Astrocyte (in vitro differentiated cells and primary cell): Measurements from ENCODE around the gene GGNBP2. TPM values are rescaled to one million over a fixed set of nuclear protein-coding genes. Genes with fewer than 3 reads are reported as not detected.

Experiments
- DNase-seq: peaks from one replicate; pipeline ENCODE4 v3.0.0-alpha.2; 2010; ENCODE audit warnings: low read depth
- FAIRE-seq: peaks from 2 replicates; lab custom pipeline; 2011; peaks lifted over from hg19 to GRCh38; lab: Jason Lieb, UNC
- H2AFZ ChIP-seq: 2 replicates; pipeline ENCODE4 v1.6.0; 2012; ENCODE audit warnings: low read depth, low read length, inconsistent platforms
- H3K27ac ChIP-seq: 2 replicates; pipeline ENCODE4 v1.5.1; 2011; ENCODE audit warnings: low read depth, low read length, inconsistent platforms
- H3K27me3 ChIP-seq: 2 replicates; pipeline ENCODE4 v1.6.0; 2011; ENCODE audit warnings: low read length, inconsistent platforms; ENCODE audit not compliant: insufficient read depth
- H3K36me3 ChIP-seq: 2 replicates; pipeline ENCODE4 v1.5.1; 2011; ENCODE audit warnings: low read length, inconsistent platforms; ENCODE audit not compliant: insufficient read depth
- H3K4me1 ChIP-seq: 2 replicates; pipeline ENCODE4 v1.5.1; 2011; ENCODE audit warnings: low read length, inconsistent platforms; ENCODE audit not compliant: insufficient read depth
- H3K4me2 ChIP-seq: 2 replicates; pipeline ENCODE4 v1.6.0; 2012; ENCODE audit warnings: low read length, inconsistent platforms
- H3K4me3 ChIP-seq: 2 replicates; pipeline ENCODE4 v1.5.1; 2011; ENCODE audit warnings: low read depth, mild to moderate bottlenecking, low read length, inconsistent platforms; ENCODE audit not compliant: insufficient read depth
- H3K79me2 ChIP-seq: 2 replicates; pipeline ENCODE4 v1.6.0; 2012; ENCODE audit warnings: mild to moderate bottlenecking, low read length, inconsistent platforms; ENCODE audit not compliant: insufficient read depth
- H3K9ac ChIP-seq: 2 replicates; pipeline ENCODE4 v1.6.0; 2012; ENCODE audit warnings: mild to moderate bottlenecking, low read length, inconsistent platforms
- H3K9me3 ChIP-seq: 2 replicates; pipeline ENCODE4 v1.5.1; 2012; ENCODE audit warnings: low read depth, mild to moderate bottlenecking, low read length, inconsistent platforms; ENCODE audit not compliant: insufficient read depth
- H4K20me1 ChIP-seq: 2 replicates; pipeline ENCODE4 v1.6.0; 2012; ENCODE audit warnings: low read length, inconsistent platforms; ENCODE audit not compliant: insufficient read depth
- H3K27ac Mint-ChIP-seq: one replicate; pipeline ENCODE4 v1.8.0; 2021; ENCODE audit warnings: mild to moderate bottlenecking, mixed read lengths; ENCODE audit not compliant: unreplicated experiment
- H3K27me3 Mint-ChIP-seq: one replicate; pipeline ENCODE4 v1.8.0; 2021; ENCODE audit warnings: low read depth, mixed read lengths; ENCODE audit not compliant: unreplicated experiment
- H3K36me3 Mint-ChIP-seq: one replicate; pipeline ENCODE4 v1.8.0; 2021; ENCODE audit warnings: low read depth, mixed read lengths; ENCODE audit not compliant: unreplicated experiment
- H3K4me1 Mint-ChIP-seq: one replicate; pipeline ENCODE4 v1.8.0; 2021; ENCODE audit warnings: low read depth, mixed read lengths; ENCODE audit not compliant: unreplicated experiment
- H3K4me3 Mint-ChIP-seq: one replicate; pipeline ENCODE4 v1.8.0; 2021; ENCODE audit warnings: mild to moderate bottlenecking, moderate library complexity, mixed read lengths; ENCODE audit not compliant: unreplicated experiment
- H3K9me3 Mint-ChIP-seq: one replicate; pipeline ENCODE4 v1.8.0; 2021; ENCODE audit warnings: mild to moderate bottlenecking, mixed read lengths; ENCODE audit not compliant: unreplicated experiment
- EZH2 ChIP-seq: IDR thresholded peaks from 2 replicates; pipeline ENCODE4 v1.6.1; 2012; ENCODE audit warnings: mild to moderate bottlenecking, low read length, inconsistent platforms; ENCODE audit not compliant: insufficient read depth
- total RNA-seq: library from RNA; stranded (reverse); gene quantifications from 2 replicates; pipeline ENCODE4 v1.2.1, GENCODE V29; 2021
- TF ChIP-seq, protein P1 (sequence below): IDR thresholded peaks from 2 replicates; pipeline ENCODE4 v1.5.1; 2011; ENCODE audit warnings: low read depth, mild to moderate bottlenecking, inconsistent platforms, low read length, moderate library complexity; ENCODE audit not compliant: insufficient read depth

GGNBP2 gene
- total RNA-seq, 1 donor from 2014 or later, result 80.8 TPM

- Histone ChIP-seq H3K27me3 (no peaks in the 10 kb centered on the region), H3K9me3 (no peaks in the 10 kb centered on the region), H3K9ac (no peak overlapping the region), H3K4me2 (no peak overlapping the region), H3K36me3 (peaks cover 17% of the 10 kb centered on the region), H3K27ac (no peak overlapping the region), H4K20me1 (peaks cover 5% of the 10 kb centered on the region), H2AFZ (no peak overlapping the region), H3K4me3 (no peak overlapping the region), H3K79me2 (no peaks in the 10 kb centered on the region), H3K4me1 (no peaks in the 10 kb centered on the region)
- peaks cover 15% of the 10 kb centered on the region for H3K36me3 Mint-ChIP-seq
- H3K27ac Mint-ChIP-seq, result no peak overlapping the region
- H3K27me3 Mint-ChIP-seq, result no peaks in the 10 kb centered on the region
- no peaks in the 10 kb centered on the region for H3K9me3 Mint-ChIP-seq
- DNase-seq (no peak), FAIRE-seq (no peak)
- H3K4me3 Mint-ChIP-seq, result no peak overlapping the region
- no peaks in the 10 kb centered on the region for H3K4me1 Mint-ChIP-seq
- no peak for TF ChIP-seq EZH2
- TF ChIP-seq, protein P1, sequence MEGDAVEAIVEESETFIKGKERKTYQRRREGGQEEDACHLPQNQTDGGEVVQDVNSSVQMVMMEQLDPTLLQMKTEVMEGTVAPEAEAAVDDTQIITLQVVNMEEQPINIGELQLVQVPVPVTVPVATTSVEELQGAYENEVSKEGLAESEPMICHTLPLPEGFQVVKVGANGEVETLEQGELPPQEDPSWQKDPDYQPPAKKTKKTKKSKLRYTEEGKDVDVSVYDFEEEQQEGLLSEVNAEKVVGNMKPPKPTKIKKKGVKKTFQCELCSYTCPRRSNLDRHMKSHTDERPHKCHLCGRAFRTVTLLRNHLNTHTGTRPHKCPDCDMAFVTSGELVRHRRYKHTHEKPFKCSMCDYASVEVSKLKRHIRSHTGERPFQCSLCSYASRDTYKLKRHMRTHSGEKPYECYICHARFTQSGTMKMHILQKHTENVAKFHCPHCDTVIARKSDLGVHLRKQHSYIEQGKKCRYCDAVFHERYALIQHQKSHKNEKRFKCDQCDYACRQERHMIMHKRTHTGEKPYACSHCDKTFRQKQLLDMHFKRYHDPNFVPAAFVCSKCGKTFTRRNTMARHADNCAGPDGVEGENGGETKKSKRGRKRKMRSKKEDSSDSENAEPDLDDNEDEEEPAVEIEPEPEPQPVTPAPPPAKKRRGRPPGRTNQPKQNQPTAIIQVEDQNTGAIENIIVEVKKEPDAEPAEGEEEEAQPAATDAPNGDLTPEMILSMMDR, result no peak
Measured at GRCh38 chr17:36514856-36515255, 29.9 kb upstream of the GGNBP2 start.

DNA sequence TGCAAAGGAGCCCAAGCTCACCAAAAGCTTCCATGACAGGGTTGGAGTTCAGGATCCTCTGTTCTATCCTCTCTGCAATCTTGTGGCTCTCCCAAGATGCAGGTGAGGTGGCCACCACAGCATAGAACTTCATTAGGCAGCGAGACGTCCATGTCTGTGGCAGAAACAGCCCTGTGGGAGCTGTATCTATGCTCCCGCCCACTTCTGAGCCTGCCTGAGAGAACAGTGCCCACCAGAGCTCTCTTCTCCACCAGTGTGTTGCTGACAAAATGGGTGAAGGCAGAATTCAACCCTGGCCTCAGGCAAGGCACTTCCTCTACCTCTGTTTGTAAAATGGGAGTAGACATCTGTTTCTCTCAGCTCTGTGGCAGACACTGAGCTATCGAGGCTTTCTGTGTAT, 28.9 kb upstream of the GGNBP2 start:
- DNase-seq, result no peak
- Mint-ChIP-seq H3K9me3 (no peaks in the 10 kb centered on the region), H3K36me3 (peaks cover 11% of the 10 kb centered on the region), H3K4me1 (no peaks in the 10 kb centered on the region), H3K4me3 (no peak overlapping the region), H3K27me3 (no peaks in the 10 kb centered on the region), H3K27ac (no peak overlapping the region)
- FAIRE-seq, result no peak
- H3K9me3 ChIP-seq, result no peaks in the 10 kb centered on the region
- H3K4me1 ChIP-seq, result no peaks in the 10 kb centered on the region
- H3K27me3 ChIP-seq, result no peaks in the 10 kb centered on the region
- peaks cover 24% of the 10 kb centered on the region for H3K36me3 ChIP-seq
- TF ChIP-seq, protein P1, result no peak
- no peak for TF ChIP-seq EZH2
- H3K9ac ChIP-seq, result no peak overlapping the region
- no peaks in the 10 kb centered on the region for H3K79me2 ChIP-seq
- no peak overlapping the region for H3K27ac ChIP-seq
- no peak overlapping the region for H2AFZ ChIP-seq
- H3K4me3 ChIP-seq, result no peak overlapping the region
- H4K20me1 ChIP-seq, result peaks cover 5% of the 10 kb centered on the region
- no peak overlapping the region for H3K4me2 ChIP-seq

DNA sequence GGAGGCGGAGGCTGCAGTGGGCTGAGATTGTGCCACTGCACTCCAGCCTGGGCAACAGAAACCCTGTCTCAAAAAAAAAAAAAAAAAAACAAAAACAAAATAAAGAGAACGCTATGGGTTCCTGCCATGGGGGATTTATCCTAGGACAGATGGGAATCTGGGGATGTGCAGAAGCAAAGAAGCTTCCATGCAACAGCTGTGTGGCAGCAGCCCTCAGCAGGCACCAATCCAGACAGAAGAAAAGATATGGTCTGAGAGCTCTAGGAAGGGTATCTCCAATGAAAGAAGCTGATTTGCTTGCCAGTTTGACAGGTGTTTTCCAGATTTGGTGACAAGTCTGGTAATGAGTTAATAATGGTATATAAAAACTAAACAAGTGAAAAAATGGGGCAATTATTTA, 21.6 kb upstream of the GGNBP2 start:
- Histone ChIP-seq H3K79me2 (peaks cover 13% of the 10 kb centered on the region), H3K9ac (no peak overlapping the region), H2AFZ (no peak overlapping the region), H3K4me2 (no peak overlapping the region), H3K4me3 (no peak overlapping the region), H3K9me3 (no peaks in the 10 kb centered on the region), H4K20me1 (peaks cover 12% of the 10 kb centered on the region), H3K27ac (no peak overlapping the region), H3K27me3 (no peaks in the 10 kb centered on the region), H3K36me3 (peaks cover 42% of the 10 kb centered on the region), H3K4me1 (peaks cover 6% of the 10 kb centered on the region)
- Mint-ChIP-seq H3K4me3 (no peak overlapping the region), H3K27me3 (no peaks in the 10 kb centered on the region), H3K4me1 (peaks cover 8% of the 10 kb centered on the region), H3K27ac (no peak overlapping the region), H3K9me3 (peaks cover 2% of the 10 kb centered on the region), H3K36me3 (peaks cover 20% of the 10 kb centered on the region)
- FAIRE-seq, result no peak
- TF ChIP-seq, protein P1, result no peak
- TF ChIP-seq EZH2, result no peak
- DNase-seq, result no peak
